ENCODE measurements around the gene HSF4. TPM values are rescaled to one million over a fixed set of nuclear protein-coding genes. Genes with fewer than 3 reads are reported as not detected.

Gene HSF4
- total RNA-seq, 1 experiment from 2014 or later: 1.2 TPM

- peaks cover 22% of the 10 kb centered on the region for H3K23me2 ChIP-seq (ENCODE audit: insufficient read length, low read depth, low read length, poor library complexity, severe bottlenecking)
- no peaks in the 10 kb centered on the region for H3K9me3 ChIP-seq (ENCODE audit: control insufficient read depth, low read depth, low read length)
- H3T11ph ChIP-seq (ENCODE audit: low read length): no peak overlapping the region
- H2BK120ac ChIP-seq (ENCODE audit: low read depth, low read length, poor library complexity, severe bottlenecking): no peak overlapping the region
- TF ChIP-seq CTCF (conservative IDR thresholded peaks at IDR 0.05): no peak
- no peak overlapping the region for H3K9ac ChIP-seq (ENCODE audit: extremely low read depth, insufficient read length, low read length)
- no peak overlapping the region for H4K5ac ChIP-seq (ENCODE audit: insufficient read length, low read depth, low read length)
- no peak overlapping the region for H2BK5ac ChIP-seq (ENCODE audit: insufficient read length, low read length)
- H2BK20ac ChIP-seq (ENCODE audit: low read depth, low read length, poor library complexity, severe bottlenecking): no peak overlapping the region
- H3K18ac ChIP-seq (ENCODE audit: insufficient read length, low read depth, low read length): no peak overlapping the region
- peak overlapping the region; percentile 71 to 89 for H3K4me3 Mint-ChIP-seq
- H2BK12ac ChIP-seq (ENCODE audit: insufficient read length, low read depth, low read length): no peak overlapping the region
- no peak overlapping the region for H3K4ac ChIP-seq (ENCODE audit: low read depth, low read length)
- no peak overlapping the region for H2AFZ ChIP-seq (ENCODE audit: low read length)
- H3K27ac Mint-ChIP-seq: no peak overlapping the region
- no peaks in the 10 kb centered on the region for H3K79me2 ChIP-seq (ENCODE audit: insufficient read depth, low read length)
- H3K4me1 ChIP-seq (ENCODE audit: insufficient read depth, low read length): peaks cover 5% of the 10 kb centered on the region; the same call in 1 of the 2 replicates
- no peak overlapping the region for H2AK5ac ChIP-seq (ENCODE audit: insufficient read length, low read length)
- H3K14ac ChIP-seq (ENCODE audit: insufficient read depth, low read length): no peak overlapping the region
- no peak overlapping the region for H4K8ac ChIP-seq (replicated peaks; ENCODE audit: insufficient read length, low read depth, low read length)
- peaks cover 36 to 44% of the 10 kb centered on the region in 2 experiments for H3K4me1 Mint-ChIP-seq
- no CpG with 5 or more reads among the region's 1 CpG for WGBS (ENCODE audit: extremely low coverage, insufficient read length, low lambda C conversion rate)
- no peak overlapping the region for H2BK15ac ChIP-seq (ENCODE audit: low read depth, low read length)
- no peak overlapping the region for H3K56ac ChIP-seq (ENCODE audit: insufficient read length, low read depth, low read length)
- H3K4me2 ChIP-seq (ENCODE audit: insufficient read depth, insufficient read length, low read length): peak overlapping the region; percentile 58
- no peaks in the 10 kb centered on the region for H3K79me1 ChIP-seq (ENCODE audit: insufficient read depth, low read depth, low read length, poor library complexity, severe bottlenecking)
- peaks cover 40% of the 10 kb centered on the region; the same call in 1 of the 2 replicates for H3K27me3 ChIP-seq (ENCODE audit: insufficient read depth, low read length)
- H3K23ac ChIP-seq (ENCODE audit: insufficient read length, low read depth, low read length): no peak overlapping the region
- no peak overlapping the region for H3K27ac ChIP-seq (ENCODE audit: insufficient read length, low read depth, low read length)
- no peaks in the 10 kb centered on the region for H4K20me1 ChIP-seq (ENCODE audit: control insufficient read depth, insufficient read depth, insufficient read length)
- peaks cover 0 to 2% of the 10 kb centered on the region in 2 experiments; a peak in 1 of 5 replicates for H3K9me3 Mint-ChIP-seq
- peaks cover 80% of the 10 kb centered on the region for H3K27me3 Mint-ChIP-seq (ENCODE audit: low read depth)
- peaks cover 0 to 6% (median 2%) of the 10 kb centered on the region in 3 experiments; a peak in 2 of 7 replicates for H3K36me3 Mint-ChIP-seq (ENCODE audit: insufficient read depth in 1 of 3, low read depth in 3 of 3)
- DNase-seq: no peak
- H4K91ac ChIP-seq (ENCODE audit: insufficient read length, low read depth, low read length): no peak overlapping the region
Observed at GRCh38 chr16:67173323-67173722, 8.8 kb downstream of the HSF4 start.

Measured in H9 (cell line).